OCI-LY1 (cell line): ENCODE measurements around the gene MOSPD2.

ENCODE experiments used
- CTCF ChIP-seq: fragments of 200-600 bp; sonication (generic), shearing (Covaris generic); IDR thresholded peaks from 2 replicates; pipeline ENCODE4 v1.5.1; 2017; ENCODE audit warnings: mild to moderate bottlenecking, antibody characterized with exemption, low read length, moderate library complexity, mixed read lengths
- EZH2 ChIP-seq: fragments of 200-600 bp; sonication (generic), shearing (Covaris generic); IDR thresholded peaks from 2 replicates; pipeline ENCODE4 v1.8.0; 2017; ENCODE audit warnings: borderline replicate concordance, mixed run types, mild to moderate bottlenecking, antibody characterized with exemption, low read length, moderate library complexity, mixed read lengths

GRCh38 chrX:14872851-14873675 is at the start of gene MOSPD2, which contains the start of gene FANCB:
- no peak for TF ChIP-seq CTCF
- TF ChIP-seq EZH2, result no peak
